Measurements from ENCODE around the gene AMN1.

Gene AMN1

DNA sequence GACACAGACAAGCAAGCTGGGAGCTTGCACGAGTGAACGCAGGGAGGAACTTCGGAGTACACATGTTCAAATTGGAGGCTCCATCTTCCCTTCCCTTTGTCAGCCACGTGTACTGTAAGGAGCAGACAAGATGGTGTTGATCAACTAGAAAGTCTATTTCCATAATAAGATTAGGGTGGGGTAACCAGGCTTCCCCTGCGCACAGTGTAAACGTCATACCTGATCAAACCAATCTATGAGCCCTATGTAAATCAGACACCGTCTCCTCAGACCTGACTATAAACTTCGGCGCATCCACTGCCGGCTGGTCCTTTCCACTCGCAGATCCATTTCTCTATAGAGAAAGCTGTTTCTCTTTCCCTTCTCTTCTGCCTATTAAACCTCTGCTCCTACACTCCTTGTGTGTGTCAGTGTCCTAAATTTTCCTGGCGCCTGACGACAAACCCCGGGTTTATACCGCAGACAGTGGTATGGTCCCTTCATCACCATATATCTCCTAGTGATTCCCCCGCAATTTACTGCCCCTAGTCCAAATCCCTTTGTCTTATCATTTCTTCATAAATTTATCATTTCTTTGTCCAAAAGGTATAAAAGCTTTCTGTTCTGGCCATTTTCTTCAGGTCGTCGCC, 76.8 kb downstream of the AMN1 start:
- in situ Hi-C loops (cut with HindIII; ENCODE audit: low sequenced_read_pairs), result loop anchor here (5.0 to 25.0 kb wide), 2 partner anchors 75 to 1010 kb away; partner anchors contain the start of gene AMN1
- H3K4me3 ChIP-seq (ENCODE audit: low read depth, low read length), result no peak overlapping the region
- TF ChIP-seq, protein P1, sequence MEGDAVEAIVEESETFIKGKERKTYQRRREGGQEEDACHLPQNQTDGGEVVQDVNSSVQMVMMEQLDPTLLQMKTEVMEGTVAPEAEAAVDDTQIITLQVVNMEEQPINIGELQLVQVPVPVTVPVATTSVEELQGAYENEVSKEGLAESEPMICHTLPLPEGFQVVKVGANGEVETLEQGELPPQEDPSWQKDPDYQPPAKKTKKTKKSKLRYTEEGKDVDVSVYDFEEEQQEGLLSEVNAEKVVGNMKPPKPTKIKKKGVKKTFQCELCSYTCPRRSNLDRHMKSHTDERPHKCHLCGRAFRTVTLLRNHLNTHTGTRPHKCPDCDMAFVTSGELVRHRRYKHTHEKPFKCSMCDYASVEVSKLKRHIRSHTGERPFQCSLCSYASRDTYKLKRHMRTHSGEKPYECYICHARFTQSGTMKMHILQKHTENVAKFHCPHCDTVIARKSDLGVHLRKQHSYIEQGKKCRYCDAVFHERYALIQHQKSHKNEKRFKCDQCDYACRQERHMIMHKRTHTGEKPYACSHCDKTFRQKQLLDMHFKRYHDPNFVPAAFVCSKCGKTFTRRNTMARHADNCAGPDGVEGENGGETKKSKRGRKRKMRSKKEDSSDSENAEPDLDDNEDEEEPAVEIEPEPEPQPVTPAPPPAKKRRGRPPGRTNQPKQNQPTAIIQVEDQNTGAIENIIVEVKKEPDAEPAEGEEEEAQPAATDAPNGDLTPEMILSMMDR (IDR thresholded peaks at IDR 0.05; ENCODE audit: low read depth, low read length, missing control alignments), result no peak
- no peak for DNase-seq (ENCODE audit: low read depth)

DNA sequence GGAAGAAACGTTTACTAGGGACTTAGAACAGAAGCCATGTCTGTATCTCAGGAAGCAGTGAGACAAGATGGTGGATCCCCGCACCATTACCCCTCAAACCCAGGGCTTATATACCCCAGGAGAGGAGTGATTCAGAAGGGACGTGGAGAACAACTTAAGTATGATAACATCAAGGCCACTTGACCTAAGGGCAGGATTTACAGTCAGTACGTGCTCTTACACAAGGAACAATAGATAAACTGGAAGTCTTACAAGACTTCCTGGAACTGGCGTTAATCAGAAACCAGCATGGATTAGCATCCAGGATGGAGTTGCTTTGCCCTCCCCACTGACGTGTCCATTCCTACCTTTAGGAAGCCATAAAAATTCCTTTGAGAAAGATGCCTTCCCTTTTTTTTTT, 77.9 kb downstream of the AMN1 start:
- TF ChIP-seq, protein P1 (IDR thresholded peaks at IDR 0.05; ENCODE audit: low read depth, low read length, missing control alignments), result no peak
- no peak overlapping the region for H3K4me3 ChIP-seq (ENCODE audit: low read depth, low read length)
- no peak for DNase-seq (ENCODE audit: low read depth)
- in situ Hi-C loops (cut with HindIII; ENCODE audit: low sequenced_read_pairs), result loop anchor here (5.0 to 25.0 kb wide), 2 partner anchors 76 to 1011 kb away; partner anchors contain the start of gene AMN1

DNA sequence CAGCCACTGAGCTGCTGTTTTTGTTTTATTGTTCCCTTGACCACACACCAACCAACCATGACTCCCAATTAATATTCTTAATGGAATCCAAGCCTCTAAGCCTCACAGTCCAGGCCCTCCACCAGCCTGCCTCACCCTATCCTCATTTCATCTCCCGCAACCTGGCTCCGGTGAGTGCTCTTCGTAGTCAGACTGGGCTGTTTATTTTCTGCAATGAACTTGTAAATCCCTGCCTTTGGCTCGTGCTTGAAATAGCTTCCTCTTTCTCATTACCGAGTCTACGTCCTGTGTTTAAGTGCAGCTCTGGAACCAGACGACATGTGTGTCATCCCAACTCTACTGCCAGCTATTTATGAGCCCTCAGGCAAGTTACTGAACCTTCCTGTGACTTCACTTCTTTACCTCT, 81.7 kb downstream of the AMN1 start:
- DNase-seq (ENCODE audit: low read depth), result no peak
- TF ChIP-seq, protein P1 (IDR thresholded peaks at IDR 0.05; ENCODE audit: low read depth, low read length, missing control alignments), result no peak
- H3K4me3 ChIP-seq (ENCODE audit: low read depth, low read length), result no peak overlapping the region
- in situ Hi-C loops (cut with HindIII; ENCODE audit: low sequenced_read_pairs), result no loop called here

DNA sequence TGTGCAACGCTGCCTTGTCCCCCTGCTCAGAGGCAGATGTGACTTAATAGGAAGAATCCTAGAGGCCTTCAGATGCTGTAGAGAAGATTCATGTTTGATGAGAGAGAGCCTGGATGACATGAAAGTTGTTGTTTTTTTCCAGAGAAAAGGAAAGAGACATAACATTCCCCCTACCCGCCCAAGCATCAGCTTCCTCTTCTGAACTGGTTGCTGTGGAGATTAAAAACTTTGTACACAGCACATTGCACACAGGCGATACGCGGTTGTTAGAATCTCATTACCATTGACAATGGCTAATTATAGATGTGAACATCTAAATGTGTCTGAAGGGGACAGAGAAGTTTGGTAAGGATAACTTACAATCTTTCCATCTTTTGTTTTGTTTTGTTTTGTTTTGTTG, 82.9 kb downstream of the AMN1 start:
- in situ Hi-C loops (cut with HindIII; ENCODE audit: low sequenced_read_pairs), result no loop called here
- DNase-seq (ENCODE audit: low read depth), result no peak
- TF ChIP-seq, protein P1 (IDR thresholded peaks at IDR 0.05; ENCODE audit: low read depth, low read length, missing control alignments), result no peak
- H3K4me3 ChIP-seq (ENCODE audit: low read depth, low read length), result no peak overlapping the region

DNA sequence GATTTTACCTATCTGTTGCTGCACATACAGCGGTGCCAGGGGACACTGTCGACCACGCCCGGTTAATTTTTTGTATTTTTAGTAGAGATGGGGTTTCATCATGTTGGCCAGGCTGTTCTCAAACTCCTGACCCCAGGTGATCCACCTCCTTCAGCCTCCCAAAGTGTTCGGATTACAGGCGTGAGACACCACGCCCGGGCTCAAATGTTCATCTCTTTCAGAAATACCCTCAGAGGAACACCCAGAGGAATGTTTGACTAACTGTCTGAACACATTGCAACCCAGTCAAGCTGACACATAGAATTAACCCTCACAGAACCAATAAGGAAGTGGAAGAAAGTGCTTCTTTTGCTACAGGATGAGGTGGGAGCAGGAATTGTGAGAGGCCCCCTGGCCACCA, 84.3 kb downstream of the AMN1 start:
- in situ Hi-C loops (cut with HindIII; ENCODE audit: low sequenced_read_pairs), result no loop called here
- no peak overlapping the region for H3K4me3 ChIP-seq (ENCODE audit: low read depth, low read length)
- DNase-seq (ENCODE audit: low read depth), result no peak
- TF ChIP-seq, protein P1 (IDR thresholded peaks at IDR 0.05; ENCODE audit: low read depth, low read length, missing control alignments), result no peak

DNA sequence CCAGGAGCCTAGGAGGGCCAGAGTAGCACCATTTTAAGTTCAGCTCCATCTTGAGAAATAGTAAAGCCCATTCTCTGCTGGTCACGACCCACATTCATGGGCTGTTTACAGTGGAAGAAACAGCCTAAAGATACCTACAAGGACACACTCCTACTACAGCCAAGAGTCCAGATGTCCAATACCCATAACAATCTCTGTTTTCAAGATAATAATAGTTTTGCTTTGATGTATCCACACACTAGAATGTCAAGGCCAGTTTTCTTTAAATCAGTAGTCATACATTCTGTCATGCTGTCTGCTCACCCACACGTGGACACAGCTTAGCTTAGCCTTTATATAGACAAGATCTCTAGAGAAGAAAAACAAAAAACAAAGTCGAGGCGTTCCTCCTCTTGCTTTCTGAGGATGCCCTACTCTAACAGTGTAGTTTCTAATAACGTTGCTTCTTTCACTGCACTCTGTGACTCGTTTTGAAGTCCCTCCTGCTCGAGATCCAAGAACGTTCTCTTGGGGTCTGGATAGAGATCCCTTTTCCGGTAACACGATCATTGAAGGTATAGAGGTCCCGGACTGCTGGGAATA, 87.2 kb downstream of the AMN1 start:
- TF ChIP-seq, protein P1 (IDR thresholded peaks at IDR 0.05; ENCODE audit: low read depth, low read length, missing control alignments), result no peak
- H3K4me3 ChIP-seq (ENCODE audit: low read depth, low read length), result no peak overlapping the region
- in situ Hi-C loops (cut with HindIII; ENCODE audit: low sequenced_read_pairs), result no loop called here
- no peak for DNase-seq (ENCODE audit: low read depth)
